Naive thymus-derived CD4-positive, alpha-beta T cell (primary cell): ENCODE measurements around the gene TMEM132A. TPM values are rescaled to one million over a fixed set of nuclear protein-coding genes. Genes with fewer than 3 reads are reported as not detected.

Experiments
- ATAC-seq: fragments of 150-1000 bp; cut with Tn5 transposase; 2 replicates; pipeline ENCODE4 v1.10.0; 2021; ENCODE audit warnings: mild to moderate bottlenecking, moderate library complexity
- CTCF ChIA-PET: fragments of 350-600 bp; sonication (Branson Sonifier 250); formaldehyde crosslinking; loops from one replicate; lab custom pipeline; 2021; ENCODE audit warnings: antibody characterized with exemption; lab: Charles Lee
- POLR2A ChIA-PET: fragments of 350-600 bp; sonication (Branson Sonifier 250); formaldehyde crosslinking; loops from one replicate; lab custom pipeline; 2021; ENCODE audit warnings: antibody characterized with exemption, inconsistent platforms; lab: Charles Lee
- DNase-seq, 9 donors: peaks; one replicate each; pipeline versions ENCODE4 v3.0.0 to v3.0.0-alpha.2; 2020 to 2022; ENCODE audit warnings: mixed read lengths in 1 of 9
- H3K27ac ChIP-seq: one replicate; pipeline ENCODE4 v1.7.0; 2013; ENCODE audit warnings: mild to moderate bottlenecking, low read depth, low read length, moderate library complexity
- H3K27me3 ChIP-seq, 2 donors: one replicate each; pipeline ENCODE4 v1.7.0; 2013; ENCODE audit warnings: low read length in 2 of 2, mild to moderate bottlenecking in 2 of 2, moderate library complexity in 2 of 2; ENCODE audit not compliant: control insufficient read depth in 2 of 2, insufficient read depth in 2 of 2
- H3K36me3 ChIP-seq, 3 experiments: 1 replicate in 2 of 3; 2 replicates in 1 of 3; pipeline ENCODE4 v1.7.0; 2013; ENCODE audit warnings: low read length in 3 of 3, mild to moderate bottlenecking in 3 of 3, moderate library complexity in 1 of 3; ENCODE audit not compliant: insufficient read depth in 3 of 3, control insufficient read depth in 2 of 3
- H3K4me1 ChIP-seq, 2 donors: one replicate each; pipeline ENCODE4 v1.7.0; 2013; ENCODE audit warnings: low read length in 2 of 2, mild to moderate bottlenecking in 2 of 2, moderate library complexity in 1 of 2; ENCODE audit not compliant: control insufficient read depth in 2 of 2, insufficient read depth in 2 of 2
- H3K4me3 ChIP-seq: 2 replicates; pipeline ENCODE4 v1.7.0; 2013; ENCODE audit warnings: mild to moderate bottlenecking, low read length
- H3K9me3 ChIP-seq, 3 experiments: 1 replicate in 2 of 3; 2 replicates in 1 of 3; pipeline ENCODE4 v1.7.0; 2013; ENCODE audit warnings: low read length in 3 of 3; ENCODE audit not compliant: control insufficient read depth in 2 of 3
- H3K27ac Mint-ChIP-seq, 9 donors: one replicate each; pipeline ENCODE4 v1.8.0; 2020 to 2022; ENCODE audit warnings: mixed read lengths in 9 of 9, mild to moderate bottlenecking in 8 of 9, moderate library complexity in 5 of 9, inconsistent platforms in 2 of 9
- H3K27me3 Mint-ChIP-seq, 5 donors: one replicate each; pipeline ENCODE4 v1.8.0; 2021 to 2022; ENCODE audit warnings: mixed read lengths in 5 of 5, mild to moderate bottlenecking in 1 of 5
- H3K36me3 Mint-ChIP-seq, 5 donors: one replicate each; pipeline ENCODE4 v1.8.0; 2020 to 2022; ENCODE audit warnings: mixed read lengths in 5 of 5, mild to moderate bottlenecking in 3 of 5, inconsistent platforms in 1 of 5
- H3K4me1 Mint-ChIP-seq, 7 donors: one replicate each; pipeline ENCODE4 v1.8.0; 2020 to 2022; ENCODE audit warnings: mixed read lengths in 7 of 7, mild to moderate bottlenecking in 3 of 7, inconsistent platforms in 1 of 7
- H3K4me3 Mint-ChIP-seq, 10 donors: one replicate each; pipeline ENCODE4 v1.8.0; 2020 to 2022; ENCODE audit warnings: mild to moderate bottlenecking in 10 of 10, mixed read lengths in 10 of 10, moderate library complexity in 6 of 10, inconsistent platforms in 2 of 10
- H3K9me3 Mint-ChIP-seq, 11 donors: one replicate each; pipeline ENCODE4 v1.8.0; 2020 to 2022; ENCODE audit warnings: mixed read lengths in 11 of 11, mild to moderate bottlenecking in 4 of 11, inconsistent platforms in 1 of 11, moderate library complexity in 1 of 11
- intact Hi-C, 2 donors: fragments of 100-400 bp; cut with micrococcal nuclease; formaldehyde crosslinking; loops; one replicate each; pipeline ENCODE4 v1.15.1; 2023
- polyA plus RNA-seq, 2 donors: library from polyadenylated mRNA; unstranded; fragments of 300-500 nt; fragmentation: Illumina TruSeq; gene quantifications; one replicate each; pipeline ENCODE4 v1.2.3, GENCODE V29; 2021
- total RNA-seq, 6 experiments: library from RNA in 5 of 6; stranded (reverse) in 5 of 6; gene quantifications; 1 replicate in 5 of 6; 2 replicates in 1 of 6; pipeline ENCODE4 v1.2.3 and lab custom pipeline; 2021 to 2026

TMEM132A gene
- total and polyA plus RNA-seq, 7 experiments from 2014 or later: 0.57 to 0.58 TPM; not detected in 5

DNA sequence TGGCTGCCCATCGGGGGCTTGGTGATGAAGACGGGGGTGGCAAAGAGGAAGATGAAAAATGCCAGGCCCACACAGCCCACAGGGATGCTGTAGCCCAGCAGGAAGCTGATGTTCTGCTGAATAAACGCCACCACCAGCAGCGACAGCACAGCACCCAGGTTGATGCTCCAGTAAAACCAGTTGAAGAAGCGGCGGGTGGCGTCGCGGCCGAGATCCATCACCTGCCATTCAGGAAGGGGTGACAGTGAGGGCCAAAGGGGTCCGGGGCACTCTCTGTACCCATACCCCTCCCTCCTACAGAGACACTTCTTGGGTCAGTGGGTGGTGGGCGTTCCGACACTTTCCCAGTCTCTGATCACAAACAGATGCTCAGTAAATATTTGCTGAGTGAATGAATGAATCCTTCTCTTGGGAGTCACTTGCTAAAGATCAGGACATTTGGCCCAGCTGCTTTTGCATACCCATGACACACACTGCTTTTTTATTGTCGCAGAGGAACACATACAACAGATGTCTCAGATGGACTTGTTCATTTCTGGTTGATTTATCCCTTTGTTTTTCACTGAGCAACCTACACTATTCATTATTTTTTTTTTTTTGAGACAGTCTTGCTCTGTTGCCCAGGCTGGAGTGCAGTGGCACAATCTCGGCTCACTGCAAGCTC, 22.5 kb downstream of the TMEM132A start:
- Mint-ChIP-seq H3K9me3 (no peaks in the 10 kb centered on the region), H3K4me1 (peaks cover 2 to 22% (median 17%) of the 10 kb centered on the region in 7 donors), H3K27ac (no peak overlapping the region), H3K27me3 (peaks cover 0 to 24% (median 0%) of the 10 kb centered on the region in 5 donors), H3K36me3 (peaks cover 0 to 26% (median 4%) of the 10 kb centered on the region in 5 donors), H3K4me3 (no peak overlapping the region)
- peaks cover 0 to 10% (median 4%) of the 10 kb centered on the region in 3 experiments for H3K36me3 ChIP-seq
- no peaks in the 10 kb centered on the region for H3K9me3 ChIP-seq
- no peak for DNase-seq
- no peak overlapping the region for H3K27ac ChIP-seq
- ATAC-seq: no peak
- ChIA-PET CTCF (interaction anchor here (0.7 kb wide), 1 partner anchor 33 kb away, joined by 3 read pairs; no protein-coding TSS in a partner anchor), POLR2A (interaction anchor here (0.8 kb wide), 1 partner anchor 13 kb away, joined by 4 read pairs; no protein-coding TSS in a partner anchor)
- H3K27me3 ChIP-seq: no peaks in the 10 kb centered on the region
- intact Hi-C loops: no loop called here
- peaks cover 0 to 7% of the 10 kb centered on the region in 2 donors for H3K4me1 ChIP-seq
- H3K4me3 ChIP-seq: no peak overlapping the region

DNA sequence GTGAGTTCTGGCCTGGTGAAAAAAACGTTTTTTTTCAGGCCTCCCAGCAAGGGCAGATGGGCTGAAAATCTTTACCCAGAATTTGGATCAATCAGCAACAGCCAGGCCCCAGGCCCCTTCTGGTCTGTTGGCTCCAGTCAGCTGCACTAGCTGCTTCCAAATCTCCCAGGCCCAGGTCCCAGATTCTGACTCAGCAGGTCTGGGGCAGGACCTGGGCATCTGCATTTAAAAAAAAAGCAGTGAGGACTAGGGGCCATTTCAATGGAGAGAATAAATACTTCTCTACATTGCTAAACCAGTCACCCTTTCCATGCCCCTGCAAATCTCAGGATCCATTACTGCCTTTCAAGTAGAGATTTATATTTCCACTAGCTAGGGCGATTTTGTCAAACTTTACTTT, 23.4 kb downstream of the TMEM132A start:
- no peaks in the 10 kb centered on the region for H3K9me3 ChIP-seq
- ATAC-seq: no peak
- CTCF ChIA-PET: interaction anchor here (0.6 kb wide), 1 partner anchor 28 kb away, joined by 3 read pairs; no protein-coding TSS in a partner anchor

DNA sequence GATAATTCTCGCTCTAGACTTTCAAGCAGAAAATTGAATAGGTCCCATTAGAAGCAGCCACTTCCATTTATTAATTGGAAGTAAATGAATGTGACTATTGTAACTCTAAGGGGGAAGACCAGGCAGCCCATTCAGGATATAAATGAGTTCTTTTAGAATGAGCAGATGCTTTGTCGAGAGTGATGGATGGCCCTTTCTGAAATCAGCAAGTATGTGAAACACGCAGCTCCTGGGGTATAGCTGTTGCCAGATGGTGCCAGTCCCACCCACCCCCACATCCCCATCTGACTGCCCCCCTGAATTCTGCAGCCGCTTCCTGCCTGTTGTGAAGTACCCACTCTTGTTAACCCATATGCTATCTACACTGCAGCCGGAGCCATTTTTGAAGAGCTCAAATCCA, 24.0 kb downstream of the TMEM132A start:
- Mint-ChIP-seq H3K4me3 (peak overlapping the region in 2 of 10 donors; percentile 16 to 36), H3K36me3 (peaks cover 0 to 23% (median 4%) of the 10 kb centered on the region in 5 donors), H3K27ac (no peak overlapping the region), H3K27me3 (peaks cover 0 to 39% (median 0%) of the 10 kb centered on the region in 5 donors), H3K4me1 (peaks cover 16 to 35% (median 30%) of the 10 kb centered on the region in 7 donors), H3K9me3 (peaks cover 0 to 1% (median 0%) of the 10 kb centered on the region in 11 donors)
- ATAC-seq: no peak
- Histone ChIP-seq H3K36me3 (peaks cover 0 to 4% (median 3%) of the 10 kb centered on the region in 3 experiments), H3K4me3 (no peak overlapping the region), H3K27ac (no peak overlapping the region), H3K4me1 (peaks cover 0 to 19% of the 10 kb centered on the region in 2 donors), H3K9me3 (no peaks in the 10 kb centered on the region), H3K27me3 (no peaks in the 10 kb centered on the region)
- ChIA-PET CTCF (interaction anchor here (0.7 kb wide), 1 partner anchor 112 kb away, joined by 3 read pairs; no protein-coding TSS in a partner anchor), POLR2A (no interaction called here)
- DNase-seq: no peak
- intact Hi-C loops: no loop called here

More for the DNA sequence above, 23.4 kb downstream of the TMEM132A start:
- intact Hi-C loops: no loop called here
- peaks cover 12 to 29% (median 25%) of the 10 kb centered on the region in 7 donors for H3K4me1 Mint-ChIP-seq
- Histone ChIP-seq H3K27ac (no peak overlapping the region), H3K36me3 (peaks cover 0 to 9% (median 4%) of the 10 kb centered on the region in 3 experiments), H3K4me3 (no peak overlapping the region), H3K4me1 (peaks cover 0 to 16% of the 10 kb centered on the region in 2 donors), H3K27me3 (no peaks in the 10 kb centered on the region)
- POLR2A ChIA-PET: no interaction called here
- H3K9me3 Mint-ChIP-seq: no peaks in the 10 kb centered on the region
- peaks cover 0 to 34% (median 0%) of the 10 kb centered on the region in 5 donors for H3K27me3 Mint-ChIP-seq
- H3K27ac Mint-ChIP-seq: no peak overlapping the region
- H3K36me3 Mint-ChIP-seq: peaks cover 0 to 26% (median 4%) of the 10 kb centered on the region in 5 donors
- DNase-seq: no peak
- no peak overlapping the region for H3K4me3 Mint-ChIP-seq

DNA sequence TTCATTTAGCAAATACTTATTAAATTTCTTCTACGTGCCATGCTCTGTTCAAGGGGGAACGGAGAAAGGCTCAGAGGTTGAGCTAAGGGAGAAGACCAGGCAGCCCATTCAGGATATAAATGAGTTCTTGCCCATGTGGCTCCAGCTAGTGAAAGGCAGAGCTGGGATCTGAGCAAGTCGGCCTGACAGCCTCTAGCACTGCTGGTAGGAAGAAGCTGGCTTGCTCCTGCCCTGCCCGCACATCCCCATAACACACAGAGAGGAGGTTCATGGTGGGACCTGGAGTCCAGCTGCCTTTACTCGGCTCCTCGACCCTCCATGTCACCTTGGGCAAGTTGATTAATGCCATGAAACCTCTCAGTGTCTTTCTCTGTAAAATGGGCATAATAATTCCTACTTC, 25.8 kb downstream of the TMEM132A start:
- Histone ChIP-seq H3K27ac (no peak overlapping the region), H3K9me3 (no peaks in the 10 kb centered on the region), H3K36me3 (peaks cover 0 to 4% (median 0%) of the 10 kb centered on the region in 3 experiments), H3K27me3 (no peaks in the 10 kb centered on the region), H3K4me3 (no peak overlapping the region), H3K4me1 (peaks cover 0 to 21% of the 10 kb centered on the region in 2 donors)
- ChIA-PET CTCF (interaction anchor here (0.8 kb wide), 1 partner anchor 34 kb away, joined by 3 read pairs; no protein-coding TSS in a partner anchor), POLR2A (interaction anchor here (0.6 to 1.1 kb wide), 4 partner anchors 10 to 119 kb away, joined by 3 read pairs; partner anchors contain the start of gene CD6)
- Mint-ChIP-seq H3K27ac (peak overlapping the region in 3 of 9 donors; percentile 8 to 82 (median 34)), H3K9me3 (peaks cover 0 to 1% (median 0%) of the 10 kb centered on the region in 11 donors), H3K4me1 (peaks cover 16 to 41% (median 36%) of the 10 kb centered on the region in 7 donors), H3K4me3 (peak overlapping the region; percentile 58 to 96 (median 74)), H3K27me3 (peaks cover 0 to 40% (median 0%) of the 10 kb centered on the region in 5 donors), H3K36me3 (peaks cover 0 to 12% (median 2%) of the 10 kb centered on the region in 5 donors)
- intact Hi-C loops: no loop called here
- DNase-seq: no peak
- ATAC-seq: no peak

DNA sequence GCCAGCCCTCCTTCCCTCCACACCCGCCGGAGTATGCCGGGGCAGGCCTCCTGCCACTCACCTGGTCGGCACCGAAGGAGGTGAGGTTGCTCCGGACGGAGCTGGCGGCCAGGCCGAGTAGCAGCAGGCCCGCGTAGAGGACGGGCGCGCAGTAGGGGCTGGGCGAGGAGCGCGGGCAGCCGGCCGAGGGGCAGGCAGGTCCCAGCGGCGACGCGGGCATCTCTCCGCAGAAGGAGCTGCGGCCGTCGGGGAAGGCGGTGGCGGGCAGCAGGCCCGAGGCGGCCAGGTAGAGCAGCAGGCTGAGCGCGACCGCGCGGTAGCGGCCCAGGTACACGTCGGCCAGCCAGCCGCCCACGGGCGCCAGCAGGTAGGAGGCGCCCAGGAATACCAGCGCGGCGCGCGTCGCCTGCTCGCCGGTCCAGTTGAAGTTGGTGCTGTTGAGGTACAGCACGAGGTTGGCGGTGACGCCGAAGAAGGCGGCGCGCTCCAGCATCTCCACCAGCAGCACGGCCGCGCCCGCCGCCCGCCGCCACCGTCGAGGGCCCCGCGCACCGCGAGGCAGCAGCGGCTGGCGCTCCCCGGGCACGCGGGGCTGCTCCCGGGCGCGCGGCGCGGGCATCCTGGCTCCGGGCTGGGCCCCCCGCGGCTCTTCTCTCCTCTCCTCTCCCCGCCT, 26.8 kb downstream of the TMEM132A start:
- POLR2A ChIA-PET: interaction anchor here (0.8 to 4.5 kb wide), 5 partner anchors 10 to 43 kb away, joined by 3 to 16 read pairs (median 3); partner anchors contain the start of genes CD6 and TMEM109
- peak overlapping the region in 9 of 10 donors; percentile 86 to 96 (median 90) for H3K4me3 Mint-ChIP-seq
- DNase-seq (peak in 8 of 9 donors; percentile 37 to 54 (median 46)), ATAC-seq (peak; percentile 21)
- Histone ChIP-seq H3K4me3 (peak overlapping the region; percentile 39), H3K27me3 (no peaks in the 10 kb centered on the region), H3K9me3 (no peaks in the 10 kb centered on the region), H3K27ac (peak overlapping the region; percentile 67), H3K36me3 (peaks cover 0 to 4% (median 0%) of the 10 kb centered on the region in 3 experiments), H3K4me1 (peaks cover 0 to 21% of the 10 kb centered on the region in 2 donors)
- H3K4me1 Mint-ChIP-seq: peaks cover 16 to 44% (median 40%) of the 10 kb centered on the region in 7 donors
- peaks cover 0 to 1% (median 0%) of the 10 kb centered on the region in 11 donors for H3K9me3 Mint-ChIP-seq
- H3K27me3 Mint-ChIP-seq: peaks cover 0 to 40% (median 0%) of the 10 kb centered on the region in 5 donors
- CTCF ChIA-PET: interaction anchor here (0.8 kb wide), 1 partner anchor 36 kb away, joined by 3 read pairs; no protein-coding TSS in a partner anchor
- H3K27ac Mint-ChIP-seq: peak overlapping the region in 5 of 9 donors; percentile 81 to 97 (median 96)
- H3K36me3 Mint-ChIP-seq: peaks cover 0 to 4% (median 2%) of the 10 kb centered on the region in 5 donors
- intact Hi-C loops: no loop called here

DNA sequence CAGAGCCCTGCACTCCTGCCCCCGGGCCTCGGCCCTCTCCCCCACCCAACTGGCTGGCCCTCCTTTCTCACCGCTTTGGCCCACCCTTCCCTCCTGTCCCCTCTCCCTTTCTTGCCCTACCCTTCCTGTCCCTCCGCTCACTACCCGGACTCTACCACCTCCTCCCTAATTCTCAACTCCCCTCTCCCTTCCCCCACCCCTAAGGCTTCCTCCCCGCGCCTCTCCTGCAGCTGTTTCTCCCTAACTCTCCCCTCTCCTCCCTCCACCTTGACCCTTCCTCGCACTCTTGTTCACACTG, 27.3 kb downstream of the TMEM132A start:
- ChIA-PET CTCF (no interaction called here), POLR2A (interaction anchor here (0.8 to 4.5 kb wide), 4 partner anchors 10 to 44 kb away, joined by 3 to 16 read pairs (median 3); partner anchors contain the start of genes CD6 and TMEM109)
- Mint-ChIP-seq H3K36me3 (peaks cover 0 to 4% (median 0%) of the 10 kb centered on the region in 5 donors), H3K27me3 (peaks cover 0 to 40% (median 0%) of the 10 kb centered on the region in 5 donors), H3K9me3 (peaks cover 0 to 1% (median 0%) of the 10 kb centered on the region in 11 donors), H3K4me3 (peak overlapping the region; percentile 83 to 96 (median 90)), H3K27ac (peak overlapping the region; percentile 60 to 97 (median 96)), H3K4me1 (peaks cover 16 to 44% (median 40%) of the 10 kb centered on the region in 7 donors)
- no peaks in the 10 kb centered on the region for H3K9me3 ChIP-seq
- ATAC-seq: peak; percentile 5
- H3K4me3 ChIP-seq: peak overlapping the region; percentile 58
- H3K4me1 ChIP-seq: peaks cover 0 to 21% of the 10 kb centered on the region in 2 donors
- H3K36me3 ChIP-seq: peaks cover 0 to 2% (median 0%) of the 10 kb centered on the region in 3 experiments
- peak overlapping the region; percentile 67 for H3K27ac ChIP-seq
- DNase-seq: peak in 1 of 9 donors; percentile 25
- H3K27me3 ChIP-seq: no peaks in the 10 kb centered on the region
- intact Hi-C loops: no loop called here
